HEK293 (cell line): Measurements from ENCODE around the gene WDTC1.

Experiments used
- CTCF ChIA-PET: fragments of 350-600 bp; formaldehyde crosslinking; extraction: SDS; loops from one replicate; lab custom pipeline; 2021; ENCODE audit warnings: antibody characterized with exemption; lab: Yijun Ruan, JAX
- POLR2A ChIA-PET: fragments of 300-600 bp; formaldehyde crosslinking; extraction: SDS; loops from one replicate; lab custom pipeline; 2020; ENCODE audit warnings: antibody characterized with exemption, inconsistent platforms; lab: Yijun Ruan, JAX
- H3K27ac ChIP-seq: fragments of 200-500 bp; sonication (Bioruptor generic); 2 replicates; pipeline ENCODE4 v1.5.1; 2014; ENCODE audit warnings: low read depth, low read length, control low read depth, inconsistent platforms; ENCODE audit errors: extremely low read depth
- H3K36me3 ChIP-seq, 2 experiments: fragments of 200-500 bp in 1 of 2; sonication (Bioruptor generic) in 1 of 2; 1 replicate in 1 of 2; 2 replicates in 1 of 2; pipeline ENCODE4 v1.5.1; 2014 to 2017; ENCODE audit warnings: inconsistent platforms in 2 of 2, low read length in 2 of 2; ENCODE audit not compliant: control insufficient read depth in 2 of 2, insufficient read depth in 1 of 2
- H3K4me1 ChIP-seq: fragments of 200-500 bp; sonication (Bioruptor generic); 2 replicates; pipeline ENCODE4 v1.5.1; 2014; ENCODE audit warnings: mild to moderate bottlenecking, low read length, inconsistent platforms; ENCODE audit not compliant: control insufficient read depth, insufficient read depth
- H3K4me3 ChIP-seq: 2 replicates; pipeline ENCODE4 v1.5.1; 2011; ENCODE audit warnings: low read depth, mild to moderate bottlenecking, control low read depth, low read length, moderate library complexity
- H3K9me3 ChIP-seq: fragments of 200-500 bp; sonication (Bioruptor generic); 2 replicates; pipeline ENCODE4 v1.5.1; 2014; ENCODE audit warnings: low read depth, low read length, inconsistent platforms; ENCODE audit not compliant: control insufficient read depth, insufficient read depth
- BCL6B ChIP-seq: fragments of 450-650 bp; formaldehyde crosslinking; IDR thresholded peaks from 2 replicates; pipeline ENCODE4 v1.5.1; 2017; ENCODE audit warnings: missing biosample characterization, missing genetic modification characterization
- CTCF ChIP-seq: fragments of 450-650 bp; formaldehyde crosslinking; IDR thresholded peaks from 2 replicates; pipeline ENCODE4 v1.5.1; 2016; ENCODE audit warnings: missing biosample characterization, missing genetic modification characterization
- INSM2 ChIP-seq: fragments of 450-650 bp; formaldehyde crosslinking; IDR thresholded peaks from 2 replicates; pipeline ENCODE4 v1.5.1; 2016; ENCODE audit warnings: missing biosample characterization, missing genetic modification characterization
- KLF9 ChIP-seq: fragments of 450-650 bp; formaldehyde crosslinking; IDR thresholded peaks from 2 replicates; pipeline ENCODE4 v1.5.1; 2016; ENCODE audit warnings: missing biosample characterization, missing genetic modification characterization, low read depth
- RBAK ChIP-seq: fragments of 450-650 bp; formaldehyde crosslinking; IDR thresholded peaks from 2 replicates; pipeline ENCODE4 v1.5.1; 2016; ENCODE audit warnings: missing biosample characterization, missing genetic modification characterization
- WT1 ChIP-seq: fragments of 450-650 bp; formaldehyde crosslinking; IDR thresholded peaks from 2 replicates; pipeline ENCODE4 v1.5.1; 2016; ENCODE audit warnings: missing biosample characterization, missing genetic modification characterization
- ZBTB11 ChIP-seq: fragments of 450-650 bp; formaldehyde crosslinking; conservative IDR thresholded peaks from 2 replicates; pipeline ENCODE4 v1.5.1; 2016; ENCODE audit warnings: low read depth, missing biosample characterization, missing genetic modification characterization
- ZNF148 ChIP-seq: fragments of 450-650 bp; formaldehyde crosslinking; IDR thresholded peaks from 2 replicates; pipeline ENCODE4 v1.5.0; 2017; ENCODE audit warnings: missing biosample characterization, missing genetic modification characterization, borderline replicate concordance
- ZNF23 ChIP-seq: fragments of 450-650 bp; formaldehyde crosslinking; IDR thresholded peaks from 2 replicates; pipeline ENCODE4 v1.5.1; 2016; ENCODE audit warnings: missing biosample characterization, missing genetic modification characterization, borderline replicate concordance
- ZNF26 ChIP-seq: fragments of 450-650 bp; formaldehyde crosslinking; IDR thresholded peaks from 2 replicates; pipeline ENCODE4 v1.5.1; 2016; ENCODE audit warnings: missing biosample characterization, missing genetic modification characterization
- ZNF391 ChIP-seq: fragments of 450-650 bp; formaldehyde crosslinking; IDR thresholded peaks from 2 replicates; pipeline ENCODE4 v1.5.1; 2016; ENCODE audit warnings: low read depth, missing biosample characterization, missing genetic modification characterization, borderline replicate concordance
- ZNF529 ChIP-seq: fragments of 450-650 bp; formaldehyde crosslinking; IDR thresholded peaks from 2 replicates; pipeline ENCODE4 v1.5.1; 2017; ENCODE audit warnings: missing genetic modification characterization, missing biosample characterization; ENCODE audit not compliant: insufficient replicate concordance
- ZNF558 ChIP-seq: fragments of 450-650 bp; formaldehyde crosslinking; IDR thresholded peaks from 2 replicates; pipeline ENCODE4 v1.5.1; 2016; ENCODE audit warnings: missing biosample characterization, missing genetic modification characterization
- ZNF623 ChIP-seq: fragments of 450-650 bp; formaldehyde crosslinking; IDR thresholded peaks from 2 replicates; pipeline ENCODE4 v1.5.1; 2016; ENCODE audit warnings: missing biosample characterization, missing genetic modification characterization
- ZNF654 ChIP-seq: fragments of 450-650 bp; formaldehyde crosslinking; IDR thresholded peaks from 2 replicates; pipeline ENCODE4 v1.5.1; 2016; ENCODE audit warnings: low read depth, missing biosample characterization, missing genetic modification characterization
- ZNF76 ChIP-seq: fragments of 450-650 bp; formaldehyde crosslinking; IDR thresholded peaks from 2 replicates; pipeline ENCODE4; 2016; ENCODE audit warnings: low read depth, missing biosample characterization, missing genetic modification characterization, borderline replicate concordance
- ZSCAN30 ChIP-seq: fragments of 450-650 bp; IDR thresholded peaks from 2 replicates; pipeline ENCODE4 v1.5.1; 2018; ENCODE audit warnings: missing biosample characterization, mild to moderate bottlenecking, missing genetic modification characterization, moderate library complexity

WDTC1 gene

GRCh38 chr1:27284425-27285273 is 50.2 kb downstream of the WDTC1 start (continued):
- TF ChIP-seq ZNF623 (tag by site-specific recombination): no peak
- peak; percentile 57 for TF ChIP-seq ZNF654 (tag by site-specific recombination)
- TF ChIP-seq ZNF23 (tag by site-specific recombination): no peak
- no peak for TF ChIP-seq BCL6B (tag by site-specific recombination)
- TF ChIP-seq ZNF558: 0 out of 2 replicates have a peak, but pooled peaks have one; percentile 17
- TF ChIP-seq INSM2 (tag by site-specific recombination): no peak
- peak; percentile 49 for TF ChIP-seq CTCF (tag by site-specific recombination)
- TF ChIP-seq ZBTB11: no peak
- no peak for TF ChIP-seq ZNF76 (tag by site-specific recombination)

- Histone ChIP-seq H3K4me3 (no peak overlapping the region), H3K27ac (no peak overlapping the region), H3K4me1 (no peaks in the 10 kb centered on the region), H3K36me3 (peaks cover 10 to 31% of the 10 kb centered on the region in 2 experiments; a peak in 2 of 3 replicates), H3K9me3 (no peaks in the 10 kb centered on the region)
- ChIA-PET POLR2A (no interaction called here), CTCF (interaction anchor here (0.6 to 11.4 kb wide), 12 partner anchors 13 to 380 kb away, joined by 3 to 141 read pairs (median 7); no protein-coding TSS in a partner anchor)
- TF ChIP-seq ZSCAN30 (tag by site-specific recombination): no peak
- no peak for TF ChIP-seq ZNF529 (tag by site-specific recombination)
- TF ChIP-seq BCL6B (tag by site-specific recombination): no peak
- TF ChIP-seq ZNF26 (tag by site-specific recombination): no peak
- no peak for TF ChIP-seq ZNF148 (tag by site-specific recombination)
- TF ChIP-seq KLF9 (tag by site-specific recombination): no peak
- no peak for TF ChIP-seq WT1 (tag by site-specific recombination)
- TF ChIP-seq ZNF391 (tag by site-specific recombination): no peak
- no peak for TF ChIP-seq RBAK (tag by site-specific recombination)
Observed at GRCh38 chr1:27285274-27285660, 50.8 kb downstream of the WDTC1 start.
